ENCODE data around the gene PROZ.

- TF ChIP-seq POLR2AphosphoS5 (IDR thresholded peaks at IDR 0.05; ENCODE audit: borderline replicate concordance, low read depth, low read length) (no peak), FOXP2 (optimal IDR thresholded peaks at IDR 0.05; ENCODE audit: control extremely low read depth, extremely low read length, insufficient read depth) (no peak)
Observed at GRCh38 chr13:113162783-113163685, 4.6 kb downstream of the PROZ start.
